ENCODE measurements around the gene COL11A1. TPM values are rescaled to one million over a fixed set of nuclear protein-coding genes. Genes with fewer than 3 reads are reported as not detected.

Gene COL11A1
- total and polyA plus RNA-seq, 2 of the 13 experiments (the other 11 are each of a cell fraction or from before 2014, with no cell fraction given): not detected

- TF ChIP-seq AFF4 (CRISPR knock-in tag; IDR thresholded peaks at IDR 0.05) (no peak), GABPA (IDR thresholded peaks at IDR 0.05; ENCODE audit: low read depth, low read length) (no peak), GABPA (CRISPR knock-in tag; IDR thresholded peaks at IDR 0.05; ENCODE audit: low read depth) (no peak), NCOA5 (CRISPR knock-in tag; IDR thresholded peaks at IDR 0.05) (no peak), ZNF703 (CRISPR knock-in tag; IDR thresholded peaks at IDR 0.05; ENCODE audit: borderline replicate concordance) (no peak)
Observed at GRCh38 chr1:103058391-103058790, 49.9 kb downstream of the COL11A1 start (continued).

- H3K9ac ChIP-seq (ENCODE audit: insufficient read depth, low read depth, low read length): no peak overlapping the region
- in situ Hi-C loops (cut with HindIII; ENCODE audit: extremely low pct_ligation_motif_present, low pct_unique_long_range_greater_than_20kb): no loop called here
- no peaks in the 10 kb centered on the region for H3K79me2 ChIP-seq (ENCODE audit: insufficient read depth, low read length)
- no peaks in the 10 kb centered on the region for H3K36me3 ChIP-seq (replicated peaks in 1 of 2; ENCODE audit: control insufficient read depth in 1 of 2, insufficient read depth in 2 of 2, low read length in 2 of 2)
- no peaks in the 10 kb centered on the region for H3K27me3 ChIP-seq (ENCODE audit: control insufficient read depth in 1 of 2, insufficient read depth in 2 of 2, low read length in 2 of 2)
- 0% methylated on average over 1 of the region's 1 CpG for WGBS (ENCODE audit: low lambda C conversion rate)
- no TSS peak for BruUV-seq (replicated peaks)
- no peaks in the 10 kb centered on the region for H4K20me1 ChIP-seq (ENCODE audit: insufficient read depth, low read length)
- no peaks in the 10 kb centered on the region for H3K9me3 ChIP-seq (ENCODE audit: low read length)
- H3K27ac ChIP-seq (ENCODE audit: extremely low read length, insufficient read depth, low read length): no peak overlapping the region
- intact Hi-C loops (cut with micrococcal nuclease; ENCODE audit: unreplicated experiment): no loop called here
- H3K4me1 ChIP-seq (ENCODE audit: insufficient read depth, low read length): no peaks in the 10 kb centered on the region
- H2AFZ ChIP-seq (ENCODE audit: low read length): no peak overlapping the region
- POLR2A ChIA-PET: no interaction called here
- H3K4me2 ChIP-seq (ENCODE audit: low read depth, low read length): no peak overlapping the region
- H3K4me3 ChIP-seq (replicated peaks in 1 of 3; ENCODE audit: insufficient read depth in 1 of 3, low read depth in 2 of 3, low read length in 3 of 3): no peak overlapping the region
- DNase-seq (ENCODE audit: low spot score): no peak
- ATAC-seq: no peak
- FAIRE-seq: no peak
- CTCF ChIA-PET (ENCODE audit: low intra/inter-chr PET ratio, low total read pairs): no interaction called here
- TF ChIP-seq RFX3 (CRISPR knock-in tag; IDR thresholded peaks at IDR 0.05) (no peak), ONECUT2 (CRISPR knock-in tag; IDR thresholded peaks at IDR 0.05) (no peak), ZNF782 (CRISPR knock-in tag; IDR thresholded peaks at IDR 0.05; ENCODE audit: borderline replicate concordance) (no peak), ZNF180 (CRISPR knock-in tag; IDR thresholded peaks at IDR 0.05; ENCODE audit: borderline replicate concordance, low read depth) (no peak), AGO2 (optimal IDR thresholded peaks at IDR 0.05; ENCODE audit: low read depth, low read length) (no peak), ZKSCAN8 (CRISPR knock-in tag; IDR thresholded peaks at IDR 0.05; ENCODE audit: borderline replicate concordance) (no peak), SETDB1 (CRISPR knock-in tag; IDR thresholded peaks at IDR 0.05; ENCODE audit: borderline replicate concordance) (no peak), TBX2 (CRISPR knock-in tag; IDR thresholded peaks at IDR 0.05; ENCODE audit: borderline replicate concordance) (no peak), GATAD1 (CRISPR knock-in tag; IDR thresholded peaks at IDR 0.05) (no peak)
- TF ChIP-seq, protein P1, sequence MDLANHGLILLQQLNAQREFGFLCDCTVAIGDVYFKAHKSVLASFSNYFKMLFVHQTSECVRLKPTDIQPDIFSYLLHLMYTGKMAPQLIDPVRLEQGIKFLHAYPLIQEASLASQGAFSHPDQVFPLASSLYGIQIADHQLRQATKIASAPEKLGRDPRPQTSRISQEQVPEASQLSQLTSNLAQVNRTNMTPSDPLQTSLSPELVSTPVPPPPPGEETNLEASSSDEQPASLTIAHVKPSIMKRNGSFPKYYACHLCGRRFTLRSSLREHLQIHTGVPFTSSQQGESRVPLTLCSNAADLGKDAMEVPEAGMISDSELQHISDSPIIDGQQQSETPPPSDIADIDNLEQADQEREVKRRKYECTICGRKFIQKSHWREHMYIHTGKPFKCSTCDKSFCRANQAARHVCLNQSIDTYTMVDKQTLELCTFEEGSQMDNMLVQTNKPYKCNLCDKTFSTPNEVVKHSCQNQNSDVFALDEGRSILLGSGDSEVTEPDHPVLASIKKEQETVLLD (CRISPR knock-in tag; IDR thresholded peaks at IDR 0.05; ENCODE audit: low read depth): no peak
Observed at GRCh38 chr1:103056423-103056822, 51.9 kb downstream of the COL11A1 start.
